Neural crest cell (in vitro differentiated cells): Measurements from ENCODE around the gene SPATS1. TPM values are rescaled to one million over a fixed set of nuclear protein-coding genes. Genes with fewer than 3 reads are reported as not detected.
"Not testable (repeated sequence)": the region's sequence is repeated elsewhere in the genome, so short reads cannot be mapped to it uniquely, and the experiment has no call there.

Experiments
- DNase-seq: peaks from one replicate; pipeline ENCODE4 v3.0.0; 2021; ENCODE audit warnings: low read depth, mixed read lengths, low spot score
- H3K27ac Mint-ChIP-seq: one replicate; pipeline ENCODE4 v1.8.0; 2021; ENCODE audit warnings: mild to moderate bottlenecking, mixed read lengths; ENCODE audit not compliant: unreplicated experiment
- H3K27me3 Mint-ChIP-seq: 2 replicates; pipeline ENCODE4 v1.8.0; 2021; ENCODE audit warnings: low read depth, mild to moderate bottlenecking, mixed read lengths
- H3K36me3 Mint-ChIP-seq: 2 replicates; pipeline ENCODE4 v1.8.0; 2021; ENCODE audit warnings: low read depth, mild to moderate bottlenecking, mixed read lengths
- H3K4me1 Mint-ChIP-seq: 2 replicates; pipeline ENCODE4 v1.8.0; 2021; ENCODE audit warnings: mixed read lengths
- H3K4me3 Mint-ChIP-seq: one replicate; pipeline ENCODE4 v1.8.0; 2021; ENCODE audit warnings: mild to moderate bottlenecking, mixed read lengths
- H3K9me3 Mint-ChIP-seq: 2 replicates; pipeline ENCODE4 v1.8.0; 2021; ENCODE audit warnings: mixed read lengths
- CTCF ChIP-seq: fragments of 200-600 bp; sonication (generic); conservative IDR thresholded peaks from 2 replicates; pipeline ENCODE4 v1.5.0; 2021; ENCODE audit warnings: antibody characterized with exemption, mild to moderate bottlenecking
- total RNA-seq: library from RNA; stranded (reverse); gene quantifications from 2 replicates; pipeline ENCODE4 v1.2.1, GENCODE V29; 2021

Gene SPATS1
- total RNA-seq, 1 donor from 2014 or later: not detected

- TF ChIP-seq CTCF: no peak
- Mint-ChIP-seq H3K36me3 (no peaks in the 10 kb centered on the region), H3K4me3 (no peak overlapping the region), H3K4me1 (peaks cover 13% of the 10 kb centered on the region), H3K9me3 (no peaks in the 10 kb centered on the region), H3K27me3 (peaks cover 4% of the 10 kb centered on the region), H3K27ac (no peak overlapping the region)
- no peak for DNase-seq
These were observed 2.5 kb upstream of the SPATS1 start for GRCh38 chr6:44339763-44340625.

DNA sequence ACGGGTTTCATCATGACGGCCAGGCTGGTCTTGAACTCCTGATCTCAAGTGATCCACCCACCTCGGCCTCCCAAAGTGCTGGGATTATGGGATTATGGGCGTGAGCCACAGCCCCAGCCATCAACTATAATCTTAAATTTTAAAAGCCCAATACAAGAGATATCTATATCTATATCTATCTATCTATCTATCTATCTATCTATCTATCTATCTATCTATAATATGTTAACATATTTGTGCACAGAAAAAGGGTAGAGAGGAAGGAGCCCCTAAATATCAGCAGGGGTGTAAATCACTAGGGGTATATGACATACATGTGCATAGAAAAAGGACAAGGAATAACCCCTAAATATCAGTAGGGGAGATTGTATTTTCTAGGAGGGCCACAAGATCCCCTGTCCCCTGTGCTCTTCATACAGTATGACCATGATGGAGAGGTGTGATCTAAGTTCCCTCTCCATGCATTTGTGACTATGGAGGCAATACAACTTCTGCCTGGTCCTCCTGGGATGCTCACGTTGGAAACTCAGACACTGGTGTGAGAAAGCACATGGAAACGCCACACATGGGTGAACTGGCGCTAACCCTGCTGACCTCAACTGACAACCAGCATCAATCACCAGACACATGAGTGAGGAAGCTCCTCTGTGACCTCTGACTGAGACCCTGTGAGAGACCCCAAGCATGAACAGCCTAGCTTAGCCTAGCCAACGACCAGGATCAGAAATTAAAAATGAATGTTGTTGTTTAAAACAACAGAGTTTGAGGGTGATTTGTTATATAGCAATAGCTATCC is 1.2 kb upstream of the SPATS1 start:
- TF ChIP-seq CTCF: no peak
- no peak for DNase-seq
- H3K9me3 Mint-ChIP-seq: no peaks in the 10 kb centered on the region
- peaks cover 13% of the 10 kb centered on the region for H3K4me1 Mint-ChIP-seq
- no peak overlapping the region for H3K27ac Mint-ChIP-seq
- no peaks in the 10 kb centered on the region for H3K36me3 Mint-ChIP-seq
- H3K4me3 Mint-ChIP-seq: no peak overlapping the region
- peaks cover 7% of the 10 kb centered on the region for H3K27me3 Mint-ChIP-seq

- no peak overlapping the region for H3K4me3 Mint-ChIP-seq
- peaks cover 7% of the 10 kb centered on the region for H3K27me3 Mint-ChIP-seq
- H3K27ac Mint-ChIP-seq: no peak overlapping the region
- DNase-seq: no peak
- TF ChIP-seq CTCF: no peak
- no peaks in the 10 kb centered on the region for H3K9me3 Mint-ChIP-seq
- H3K36me3 Mint-ChIP-seq: no peaks in the 10 kb centered on the region
- peaks cover 13% of the 10 kb centered on the region for H3K4me1 Mint-ChIP-seq
These were observed 398 bp upstream of the SPATS1 start for GRCh38 chr6:44342052-44342451.

DNA sequence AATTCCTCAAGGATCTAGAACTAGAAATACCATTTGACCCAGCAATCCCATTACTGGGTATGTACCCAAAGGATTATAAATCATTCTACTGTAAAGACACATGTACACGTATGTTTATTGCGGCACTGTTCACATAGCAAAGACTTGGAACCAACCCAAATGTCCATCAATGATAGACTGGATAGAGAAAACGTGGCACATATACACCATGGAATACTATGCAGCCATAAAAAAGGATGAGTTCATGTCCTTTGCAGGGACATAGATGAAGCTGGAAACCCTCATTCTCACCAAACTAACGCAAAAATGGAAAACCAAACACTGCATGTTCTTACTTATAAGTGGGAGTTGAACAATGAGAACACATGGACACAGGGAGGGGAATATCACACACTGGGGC is 4.4 kb downstream of the SPATS1 start:
- not testable (repeated sequence) for H3K9me3 Mint-ChIP-seq, H3K36me3 Mint-ChIP-seq, H3K27ac Mint-ChIP-seq, H3K4me3 Mint-ChIP-seq, H3K4me1 Mint-ChIP-seq, H3K27me3 Mint-ChIP-seq, DNase-seq

- no peaks in the 10 kb centered on the region for H3K4me1 Mint-ChIP-seq
- peaks cover 2% of the 10 kb centered on the region for H3K27me3 Mint-ChIP-seq
- H3K4me3 Mint-ChIP-seq: no peak overlapping the region
- H3K9me3 Mint-ChIP-seq: no peaks in the 10 kb centered on the region
- no peak for TF ChIP-seq CTCF
- H3K27ac Mint-ChIP-seq: no peak overlapping the region
- no peak for DNase-seq
- H3K36me3 Mint-ChIP-seq: no peaks in the 10 kb centered on the region
These were observed 7.6 kb downstream of the SPATS1 start for GRCh38 chr6:44349904-44350649.

DNA sequence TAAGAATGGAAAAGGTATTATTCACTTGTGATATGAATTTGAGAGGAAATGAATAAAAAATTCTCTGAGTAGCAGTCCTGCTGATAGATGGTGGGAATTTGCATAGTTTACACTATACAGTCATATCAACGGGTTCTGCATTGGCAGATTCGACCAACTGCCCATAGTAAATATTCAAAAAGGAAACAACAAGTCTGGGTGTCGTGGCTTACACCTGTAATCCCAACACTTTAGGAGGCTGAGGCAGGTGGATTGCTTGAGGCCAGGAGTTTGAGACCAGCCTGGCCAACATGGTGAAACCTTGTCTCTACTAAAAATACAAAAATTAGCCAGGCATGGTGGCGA is 8.2 kb downstream of the SPATS1 start:
- H3K4me3 Mint-ChIP-seq, DNase-seq, H3K27ac Mint-ChIP-seq, H3K27me3 Mint-ChIP-seq, H3K9me3 Mint-ChIP-seq, H3K4me1 Mint-ChIP-seq, H3K36me3 Mint-ChIP-seq: not testable (repeated sequence)
